ENCODE data around the gene ZNF343.

DNA sequence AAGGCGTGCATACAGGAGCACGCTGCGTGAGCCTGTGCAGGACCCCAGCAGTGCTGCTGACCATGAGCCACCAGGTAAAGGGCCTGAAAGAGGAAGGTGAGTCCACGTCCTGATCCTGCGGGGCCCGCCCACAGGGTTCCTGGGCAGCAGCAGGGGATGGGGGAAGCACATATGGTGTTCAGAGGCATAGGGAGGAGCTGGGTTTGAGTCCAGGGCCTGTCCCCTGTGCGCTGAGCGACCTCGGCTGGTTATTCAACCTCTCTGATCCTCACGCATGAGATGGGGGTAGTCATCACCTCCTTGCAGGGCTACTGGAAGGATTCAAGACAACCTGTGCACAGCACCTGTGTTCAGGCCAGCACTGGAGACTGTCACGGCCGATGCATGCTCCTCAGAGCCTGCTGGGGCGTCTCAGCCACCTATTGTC lies 27.9 kb upstream of the ZNF343 start, which contains the start of gene TMC2:
- TF ChIP-seq CTCF (IDR thresholded peaks at IDR 0.05) (no peak), POLR2A (IDR thresholded peaks at IDR 0.05) (no peak)

All from tibial nerve (tissue), 3 donors.